PC-3 (cell line): ENCODE measurements around the gene DGUOK. TPM values are rescaled to one million over a fixed set of nuclear protein-coding genes. Genes with fewer than 3 reads are reported as not detected.

Experiments used
- ATAC-seq: fragments of 200-7000 bp; cut with Tn5 transposase; 2 replicates; pipeline ENCODE4 v1.9.1; 2020; ENCODE audit warnings: mild to moderate bottlenecking, moderate library complexity
- BruUV-seq: library from RNA; stranded (reverse); fragments of 400-500 nt; replicated peaks from 2 replicates; lab custom pipeline; 2021; lab: Mats Ljungman, UMichigan
- CTCF ChIA-PET: fragments of 300-600 bp; sonication (Branson Sonifier 250); formaldehyde crosslinking; loops from one replicate; lab custom pipeline; 2022; ENCODE audit warnings: antibody characterized with exemption; lab: Charles Lee
- POLR2A ChIA-PET: fragments of 300-600 bp; sonication (Branson Sonifier 250); formaldehyde crosslinking; loops from one replicate; lab custom pipeline; 2022; ENCODE audit warnings: antibody characterized with exemption; ENCODE audit not compliant: unreplicated experiment; lab: Charles Lee
- DNase-seq: peaks from one replicate; pipeline ENCODE4 v3.0.0-alpha.2; 2015
- H2AFZ ChIP-seq: fragments of 300-600 bp; sonication (generic); 2 replicates; pipeline ENCODE4 v1.6.0; 2016; ENCODE audit warnings: antibody characterized with exemption, low read length
- H3F3A ChIP-seq: fragments of 300-600 bp; sonication (generic); one replicate; pipeline ENCODE4 v1.6.0; 2017; ENCODE audit warnings: antibody characterized with exemption, low read length, control low read depth, mild to moderate bottlenecking; ENCODE audit not compliant: unreplicated experiment
- H3K27ac ChIP-seq: fragments of 300-600 bp; sonication (generic); 2 replicates; pipeline ENCODE4 v1.5.1; 2016; ENCODE audit warnings: mild to moderate bottlenecking, low read length
- H3K27me3 ChIP-seq: fragments of 300-600 bp; sonication (generic); 2 replicates; pipeline ENCODE4 v1.6.1; 2016; ENCODE audit warnings: low read length, mixed read lengths
- H3K36me3 ChIP-seq: fragments of 300-600 bp; sonication (generic); 2 replicates; pipeline ENCODE4 v1.6.1; 2016; ENCODE audit warnings: low read depth, mixed run types, low read length, mixed read lengths
- H3K4me1 ChIP-seq: fragments of 300-600 bp; sonication (generic); 2 replicates; pipeline ENCODE4 v1.5.1; 2016; ENCODE audit warnings: low read length; ENCODE audit not compliant: insufficient read depth
- H3K4me2 ChIP-seq: fragments of 300-600 bp; sonication (generic); 2 replicates; pipeline ENCODE4 v1.6.0; 2016; ENCODE audit warnings: low read length
- H3K4me3 ChIP-seq: fragments of 300-600 bp; sonication (generic); 2 replicates; pipeline ENCODE4 v1.5.1; 2016; ENCODE audit warnings: mild to moderate bottlenecking, low read length, mixed read lengths
- H3K79me2 ChIP-seq: fragments of 300-600 bp; sonication (generic); 2 replicates; pipeline ENCODE4 v1.6.1; 2017; ENCODE audit warnings: low read length, mixed read lengths
- H3K9ac ChIP-seq: fragments of 300-600 bp; sonication (generic); 2 replicates; pipeline ENCODE4 v1.6.0; 2016; ENCODE audit warnings: mild to moderate bottlenecking, low read length
- H3K9me2 ChIP-seq: fragments of 300-600 bp; sonication (generic); replicated peaks from 2 replicates; pipeline ENCODE4 v1.6.1; 2016; ENCODE audit warnings: mixed run types, low read length, mixed read lengths
- H3K9me3 ChIP-seq: fragments of 300-600 bp; sonication (generic); 2 replicates; pipeline ENCODE4 v1.6.1; 2016; ENCODE audit warnings: low read length, mixed read lengths
- H4K20me1 ChIP-seq: fragments of 300-600 bp; sonication (generic); 2 replicates; pipeline ENCODE4 v1.6.1; 2016; ENCODE audit warnings: low read length, mixed read lengths
- EZH2 ChIP-seq: fragments of 300-600 bp; sonication (generic); IDR thresholded peaks from one replicate; pipeline ENCODE4 v1.6.1; 2017; ENCODE audit warnings: antibody characterized with exemption, mild to moderate bottlenecking, low read length; ENCODE audit not compliant: unreplicated experiment
- EZH2phosphoT487 ChIP-seq: fragments of 300-600 bp; sonication (generic); IDR thresholded peaks from 2 replicates; pipeline ENCODE4 v1.6.1; 2018; ENCODE audit warnings: mild to moderate bottlenecking, antibody characterized with exemption, low read length, borderline replicate concordance
- intact Hi-C: fragments of 100-400 bp; cut with micrococcal nuclease; formaldehyde crosslinking; loops from 2 replicates; pipeline ENCODE4 v1.9.0; 2023
- total RNA-seq: library from RNA; depleted of rRNA; stranded (reverse); fragments of >200 nt; gene quantifications from 2 replicates; pipeline ENCODE4 v1.2.3, GENCODE V29; 2014
- TF ChIP-seq, protein P1 (sequence below): fragments of 300-600 bp; sonication (generic); conservative IDR thresholded peaks from 2 replicates; pipeline ENCODE4 v1.5.1; 2017; ENCODE audit warnings: antibody characterized with exemption, low read depth, mild to moderate bottlenecking, low read length

The DGUOK gene
- total RNA-seq, 1 experiment from 2014 or later = 61.3 TPM

DNA sequence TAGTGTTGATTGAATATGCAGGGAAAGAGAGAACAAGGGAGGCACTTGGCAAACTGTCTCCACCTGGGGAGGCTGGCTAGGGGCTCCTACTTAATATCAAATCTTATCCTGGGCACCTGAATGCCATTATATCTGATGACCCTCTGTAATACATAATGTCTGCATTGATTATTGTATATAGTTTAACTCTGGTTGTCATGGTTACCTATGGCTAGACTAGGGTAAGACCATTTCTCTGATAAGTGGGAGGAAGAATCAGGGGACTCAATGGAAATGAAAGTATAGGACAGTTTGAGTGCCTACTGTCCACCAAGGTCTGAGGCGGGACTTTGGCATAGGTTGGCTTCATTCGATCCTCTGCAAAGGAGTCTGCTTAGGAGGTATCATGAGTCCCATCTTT lies 50.8 kb downstream of the DGUOK start:
- H3K9ac ChIP-seq = no peak overlapping the region
- TF ChIP-seq, protein P1, sequence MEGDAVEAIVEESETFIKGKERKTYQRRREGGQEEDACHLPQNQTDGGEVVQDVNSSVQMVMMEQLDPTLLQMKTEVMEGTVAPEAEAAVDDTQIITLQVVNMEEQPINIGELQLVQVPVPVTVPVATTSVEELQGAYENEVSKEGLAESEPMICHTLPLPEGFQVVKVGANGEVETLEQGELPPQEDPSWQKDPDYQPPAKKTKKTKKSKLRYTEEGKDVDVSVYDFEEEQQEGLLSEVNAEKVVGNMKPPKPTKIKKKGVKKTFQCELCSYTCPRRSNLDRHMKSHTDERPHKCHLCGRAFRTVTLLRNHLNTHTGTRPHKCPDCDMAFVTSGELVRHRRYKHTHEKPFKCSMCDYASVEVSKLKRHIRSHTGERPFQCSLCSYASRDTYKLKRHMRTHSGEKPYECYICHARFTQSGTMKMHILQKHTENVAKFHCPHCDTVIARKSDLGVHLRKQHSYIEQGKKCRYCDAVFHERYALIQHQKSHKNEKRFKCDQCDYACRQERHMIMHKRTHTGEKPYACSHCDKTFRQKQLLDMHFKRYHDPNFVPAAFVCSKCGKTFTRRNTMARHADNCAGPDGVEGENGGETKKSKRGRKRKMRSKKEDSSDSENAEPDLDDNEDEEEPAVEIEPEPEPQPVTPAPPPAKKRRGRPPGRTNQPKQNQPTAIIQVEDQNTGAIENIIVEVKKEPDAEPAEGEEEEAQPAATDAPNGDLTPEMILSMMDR = no peak
- TF ChIP-seq EZH2phosphoT487 = no peak
- intact Hi-C loops = no loop called here
- H3K9me2 ChIP-seq = no peaks in the 10 kb centered on the region
- H4K20me1 ChIP-seq = no peaks in the 10 kb centered on the region; the same call in 1 of the 2 replicates
- CTCF ChIA-PET = no interaction called here
- peaks cover 37% of the 10 kb centered on the region for H3K4me1 ChIP-seq
- H3K36me3 ChIP-seq = no peaks in the 10 kb centered on the region
- no peaks in the 10 kb centered on the region for H3K9me3 ChIP-seq
- POLR2A ChIA-PET = no interaction called here
- 0 out of 2 replicates have a peak, but pooled peaks cover 3% of the 10 kb centered on the region for H3K79me2 ChIP-seq
- no peak for ATAC-seq
- peaks cover 7% of the 10 kb centered on the region for H3F3A ChIP-seq
- H3K4me3 ChIP-seq = no peak overlapping the region
- no peaks in the 10 kb centered on the region for H3K27me3 ChIP-seq
- no peak for DNase-seq
- no peak overlapping the region for H3K27ac ChIP-seq
- no peak overlapping the region for H2AFZ ChIP-seq
- no peak overlapping the region for H3K4me2 ChIP-seq
- BruUV-seq = no TSS peak

DNA sequence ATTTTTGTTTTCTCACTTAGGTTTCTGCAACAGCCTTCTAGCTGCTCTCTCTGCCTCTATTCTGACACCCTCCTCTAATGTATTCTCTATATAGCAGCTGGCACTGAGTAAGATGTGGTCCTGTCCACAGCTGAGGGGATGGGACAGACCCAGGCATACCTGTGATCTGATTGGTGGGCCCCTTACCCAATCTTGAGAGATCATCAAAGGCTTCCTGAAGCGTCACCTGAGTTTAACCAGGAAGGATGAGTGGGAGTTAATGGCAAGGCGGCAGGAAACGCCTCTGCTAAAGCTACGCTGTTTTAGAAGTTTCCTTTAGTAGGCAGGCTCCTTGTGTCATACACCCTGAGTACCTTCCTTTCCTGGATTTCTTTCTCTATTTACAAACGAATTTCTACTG lies 52.3 kb downstream of the DGUOK start:
- Histone ChIP-seq H3F3A (peaks cover 7% of the 10 kb centered on the region), H3K9ac (no peak overlapping the region), H3K27ac (no peak overlapping the region), H3K9me2 (no peaks in the 10 kb centered on the region), H3K9me3 (no peaks in the 10 kb centered on the region), H3K27me3 (no peaks in the 10 kb centered on the region), H3K36me3 (no peaks in the 10 kb centered on the region), H2AFZ (no peak overlapping the region), H3K4me1 (peaks cover 47% of the 10 kb centered on the region), H3K4me2 (peak overlapping the region; percentile 99; the same call in 1 of the 2 replicates), H4K20me1 (no peaks in the 10 kb centered on the region; the same call in 1 of the 2 replicates), H3K4me3 (no peak overlapping the region), H3K79me2 (0 out of 2 replicates have a peak, but pooled peaks cover 7% of the 10 kb centered on the region)
- DNase-seq = no peak
- no TSS peak for BruUV-seq
- ChIA-PET CTCF (no interaction called here), POLR2A (no interaction called here)
- intact Hi-C loops = no loop called here
- TF ChIP-seq, protein P1 = no peak
- no peak for TF ChIP-seq EZH2
- no peak for ATAC-seq

DNA sequence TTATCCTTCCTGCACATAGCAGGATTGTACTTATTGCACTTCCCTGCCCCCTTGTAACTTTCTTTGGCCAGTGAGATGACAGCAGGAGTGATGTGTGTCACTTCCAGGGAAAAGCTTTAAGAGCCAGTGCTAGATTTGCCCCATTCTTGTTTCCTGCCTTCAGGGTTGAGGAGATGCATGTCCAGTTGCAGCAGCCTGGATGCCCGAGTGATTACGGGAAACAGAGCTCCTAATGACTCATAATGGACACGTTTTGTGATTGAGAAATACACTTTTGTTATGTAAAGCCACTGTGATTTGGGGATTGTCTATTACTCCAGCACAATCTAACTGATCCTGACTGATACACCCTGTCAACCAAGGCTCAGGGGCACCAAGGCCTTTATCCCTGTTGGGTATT lies 53.0 kb downstream of the DGUOK start:
- no peaks in the 10 kb centered on the region for H3K9me3 ChIP-seq
- no peak overlapping the region for H3K9ac ChIP-seq
- peak overlapping the region; percentile 99 for H3K4me2 ChIP-seq
- intact Hi-C loops = loop anchor here (5.0 kb wide), 1 partner anchor 42 kb away; no protein-coding TSS in a partner anchor
- POLR2A ChIA-PET = no interaction called here
- H4K20me1 ChIP-seq = no peaks in the 10 kb centered on the region; the same call in 1 of the 2 replicates
- DNase-seq = peak; percentile 86
- H3K4me1 ChIP-seq = peaks cover 47% of the 10 kb centered on the region
- H3K79me2 ChIP-seq = 0 out of 2 replicates have a peak, but pooled peaks cover 11% of the 10 kb centered on the region
- H3K27ac ChIP-seq = no peak overlapping the region
- H3K9me2 ChIP-seq = no peaks in the 10 kb centered on the region
- CTCF ChIA-PET = no interaction called here
- ATAC-seq = peak; percentile 8
- TF ChIP-seq EZH2 (no peak), EZH2phosphoT487 (no peak)
- TF ChIP-seq, protein P1 = no peak
- peaks cover 7% of the 10 kb centered on the region for H3F3A ChIP-seq
- no TSS peak for BruUV-seq
- no peaks in the 10 kb centered on the region for H3K27me3 ChIP-seq
- peak overlapping the region; percentile 59; the same call in 1 of the 2 replicates for H3K4me3 ChIP-seq
- H3K36me3 ChIP-seq = no peaks in the 10 kb centered on the region
- H2AFZ ChIP-seq = no peak overlapping the region
